Spleen (tissue), 7 donors: ENCODE results near the gene PPP1R9A.

Experiments
- CTCF ChIP-seq, 11 experiments: fragments of 200-600 bp in 7 of 11; fragments of 450-650 bp in 4 of 11; sonication (generic) in 4 of 11; IDR thresholded peaks in 8 of 11; conservative IDR thresholded peaks in 3 of 11; 1 replicate in 7 of 11; 2 replicates in 4 of 11; pipeline versions ENCODE4 v1.4.0 to v1.8.0; 2016 to 2021; ENCODE audit warnings: antibody characterized with exemption in 11 of 11, inconsistent platforms in 4 of 11, mild to moderate bottlenecking in 1 of 11
- POLR2AphosphoS5 ChIP-seq, 3 donors: sonication (generic); formaldehyde crosslinking; IDR thresholded peaks; one replicate each; pipeline ENCODE4 v1.5.1; 2017; ENCODE audit warnings: antibody characterized with exemption in 3 of 3
- donor health status: DM: no; HTN: no; CAD: no; lungs with moderate emphysema.
- donor health status: DM: no; HTN: no; CAD: no.
- donor health status: DM: no; HTN: no; CAD: no.

GRCh38 chr7:94971051-94971867, 63.9 kb downstream of the PPP1R9A start:
- TF ChIP-seq POLR2AphosphoS5 (IDR thresholded peaks at IDR 0.05) (no peak), CTCF (IDR thresholded peaks at IDR 0.05 in 8 of 11, conservative IDR thresholded peaks at IDR 0.05 in 3 of 11) (no peak)
